Mesenchymal stem cell (in vitro differentiated cells and primary cell): ENCODE measurements around the gene DEUP1.
A peak's percentile ranks its signal among the peaks of the same experiment; 100 is the strongest.

Experiments
- DNase-seq: peaks from one replicate; pipeline ENCODE4 v3.0.0-alpha.2; 2013
- H2AFZ ChIP-seq: one replicate; pipeline ENCODE4 v1.6.1; 2013; ENCODE audit warnings: low read depth, mild to moderate bottlenecking, control low read depth, inconsistent platforms, low read length, moderate library complexity
- H2AK5ac ChIP-seq: 2 replicates; pipeline ENCODE4 v1.6.1; 2013; ENCODE audit warnings: low read length, moderate library complexity, mild to moderate bottlenecking, inconsistent platforms; ENCODE audit not compliant: severe bottlenecking
- H2BK120ac ChIP-seq: one replicate; pipeline ENCODE4 v1.6.1; 2013; ENCODE audit warnings: low read depth, mild to moderate bottlenecking, inconsistent platforms, low read length, moderate library complexity
- H2BK12ac ChIP-seq, 2 experiments: one replicate each; pipeline ENCODE4 v1.6.1; 2013; ENCODE audit warnings: inconsistent platforms in 2 of 2, low read length in 2 of 2, mild to moderate bottlenecking in 2 of 2, moderate library complexity in 2 of 2, control low read depth in 1 of 2
- H2BK15ac ChIP-seq: one replicate; pipeline ENCODE4 v1.6.1; 2013; ENCODE audit warnings: mild to moderate bottlenecking, low read depth, inconsistent platforms; ENCODE audit not compliant: poor library complexity, severe bottlenecking
- H2BK5ac ChIP-seq: 2 replicates; pipeline ENCODE4 v1.6.1; 2013; ENCODE audit warnings: low read depth, mild to moderate bottlenecking, low read length, control low read depth, inconsistent platforms; ENCODE audit not compliant: poor library complexity, severe bottlenecking
- H3K14ac ChIP-seq, 2 experiments: one replicate each; pipeline ENCODE4 v1.6.1; 2013; ENCODE audit warnings: inconsistent platforms in 2 of 2, low read length in 2 of 2, control low read depth in 1 of 2, mild to moderate bottlenecking in 1 of 2, moderate library complexity in 1 of 2
- H3K18ac ChIP-seq, 2 experiments: one replicate each; pipeline ENCODE4 v1.6.1; 2013; ENCODE audit warnings: inconsistent platforms in 2 of 2, low read length in 2 of 2, control low read depth in 1 of 2, low read depth in 1 of 2, mild to moderate bottlenecking in 1 of 2
- H3K23ac ChIP-seq, 2 experiments: one replicate each; pipeline ENCODE4 v1.6.1; 2013; ENCODE audit warnings: inconsistent platforms in 2 of 2, low read length in 2 of 2, mild to moderate bottlenecking in 2 of 2, moderate library complexity in 2 of 2, control low read depth in 1 of 2
- H3K27ac ChIP-seq: 2 replicates; pipeline ENCODE4 v1.5.1; 2013; ENCODE audit warnings: mild to moderate bottlenecking, moderate library complexity, low read length, control low read depth, inconsistent platforms; ENCODE audit not compliant: poor library complexity, severe bottlenecking
- H3K27me3 ChIP-seq, 2 experiments: 2 replicates each; pipeline versions ENCODE4 v1.6.1 to v1.7.0; 2013; ENCODE audit warnings: low read length in 2 of 2, mild to moderate bottlenecking in 2 of 2, moderate library complexity in 2 of 2, control low read depth in 1 of 2, inconsistent platforms in 1 of 2; ENCODE audit not compliant: control insufficient read depth in 1 of 2, insufficient read depth in 1 of 2
- H3K36me3 ChIP-seq, 2 experiments: 2 replicates each; pipeline versions ENCODE4 v1.6.1 to v1.7.0; 2013; ENCODE audit warnings: low read length in 2 of 2, control low read depth in 1 of 2, inconsistent platforms in 1 of 2, low read depth in 1 of 2, mild to moderate bottlenecking in 1 of 2; ENCODE audit not compliant: insufficient read depth in 2 of 2, control insufficient read depth in 1 of 2
- H3K4ac ChIP-seq, 2 experiments: one replicate each; pipeline ENCODE4 v1.6.1; 2013; ENCODE audit warnings: inconsistent platforms in 2 of 2, low read length in 2 of 2, mild to moderate bottlenecking in 2 of 2, moderate library complexity in 2 of 2, control low read depth in 1 of 2, low read depth in 1 of 2
- H3K4me1 ChIP-seq: 2 replicates; pipeline ENCODE4 v1.6.1; 2013; ENCODE audit warnings: low read depth, low read length, control low read depth; ENCODE audit not compliant: control insufficient read depth, insufficient read depth
- H3K4me2 ChIP-seq: 2 replicates; pipeline ENCODE4 v1.6.1; 2013; ENCODE audit warnings: low read length, mild to moderate bottlenecking, inconsistent platforms; ENCODE audit not compliant: poor library complexity, severe bottlenecking
- H3K4me3 ChIP-seq, 2 experiments: 2 replicates each; pipeline versions ENCODE4 v1.5.1 to v1.7.0; 2013; ENCODE audit warnings: low read length in 2 of 2, mild to moderate bottlenecking in 2 of 2, control low read depth in 1 of 2, low read depth in 1 of 2; ENCODE audit not compliant: insufficient read depth in 1 of 2
- H3K79me1 ChIP-seq: replicated peaks from 2 replicates; pipeline ENCODE4 v1.6.1; 2013; ENCODE audit warnings: mild to moderate bottlenecking, control low read depth, low read length, inconsistent platforms; ENCODE audit not compliant: poor library complexity, severe bottlenecking
- H3K9ac ChIP-seq: 2 replicates; pipeline ENCODE4 v1.7.0; 2013; ENCODE audit warnings: mild to moderate bottlenecking, low read length, moderate library complexity
- H3K9me3 ChIP-seq: 2 replicates; pipeline ENCODE4 v1.7.0; 2013; ENCODE audit warnings: mild to moderate bottlenecking, low read length; ENCODE audit not compliant: control insufficient read depth
- H4K8ac ChIP-seq: one replicate; pipeline ENCODE4 v1.6.1; 2013; ENCODE audit warnings: inconsistent platforms, mild to moderate bottlenecking, low read length, moderate library complexity
- H4K91ac ChIP-seq: one replicate; pipeline ENCODE4 v1.6.1; 2013; ENCODE audit warnings: mild to moderate bottlenecking, low read length, inconsistent platforms
- WGBS: methylation state at CpG from one replicate; pipeline ENCODE4 v1.1.7; 2013; ENCODE audit warnings: mixed read lengths; 5-methylcytosine and 5-hydroxymethylcytosine counted together

Gene DEUP1

DNA sequence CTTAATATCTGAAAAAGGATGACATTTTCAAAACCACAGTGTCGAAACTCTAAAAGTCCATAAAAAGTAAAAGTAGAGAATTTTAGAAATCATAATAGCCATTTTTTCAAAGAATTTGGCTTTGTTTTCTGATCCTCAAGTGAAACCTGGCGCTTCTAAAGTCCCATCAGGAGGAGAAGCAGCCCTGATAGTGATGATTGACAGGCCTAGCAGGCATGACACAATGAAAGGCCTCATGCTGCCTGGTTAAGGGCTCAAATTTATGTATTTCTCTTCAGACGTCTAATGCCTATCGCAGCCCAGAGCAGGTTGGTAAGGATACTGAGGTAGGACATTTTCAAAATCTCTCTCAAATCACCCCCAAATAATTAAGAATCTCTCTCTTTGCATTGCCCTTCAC lies 3.9 kb upstream of the DEUP1 start:
- no peak overlapping the region for H3K4me3 ChIP-seq
- no peak overlapping the region for H4K91ac ChIP-seq
- 90% methylated on average over 3 of the region's 4 CpGs for WGBS
- H2BK120ac ChIP-seq: no peak overlapping the region
- no peaks in the 10 kb centered on the region for H3K9me3 ChIP-seq
- H2BK12ac ChIP-seq: no peak overlapping the region
- H3K4ac ChIP-seq: no peak overlapping the region
- no peak overlapping the region for H3K27ac ChIP-seq
- no peak overlapping the region for H4K8ac ChIP-seq
- peaks cover 9% of the 10 kb centered on the region for H3K4me1 ChIP-seq
- H2AK5ac ChIP-seq: no peak overlapping the region
- no peak overlapping the region for H2BK5ac ChIP-seq
- no peaks in the 10 kb centered on the region for H3K36me3 ChIP-seq
- no peak overlapping the region for H3K4me2 ChIP-seq
- H3K14ac ChIP-seq: no peak overlapping the region
- no peak overlapping the region for H3K23ac ChIP-seq
- H3K79me1 ChIP-seq: no peaks in the 10 kb centered on the region
- no peak overlapping the region for H2AFZ ChIP-seq
- H3K27me3 ChIP-seq: peaks cover 5 to 17% of the 10 kb centered on the region in 2 experiments
- H3K18ac ChIP-seq: no peak overlapping the region
- H2BK15ac ChIP-seq: no peak overlapping the region
- no peak for DNase-seq
- H3K9ac ChIP-seq: no peak overlapping the region

DNA sequence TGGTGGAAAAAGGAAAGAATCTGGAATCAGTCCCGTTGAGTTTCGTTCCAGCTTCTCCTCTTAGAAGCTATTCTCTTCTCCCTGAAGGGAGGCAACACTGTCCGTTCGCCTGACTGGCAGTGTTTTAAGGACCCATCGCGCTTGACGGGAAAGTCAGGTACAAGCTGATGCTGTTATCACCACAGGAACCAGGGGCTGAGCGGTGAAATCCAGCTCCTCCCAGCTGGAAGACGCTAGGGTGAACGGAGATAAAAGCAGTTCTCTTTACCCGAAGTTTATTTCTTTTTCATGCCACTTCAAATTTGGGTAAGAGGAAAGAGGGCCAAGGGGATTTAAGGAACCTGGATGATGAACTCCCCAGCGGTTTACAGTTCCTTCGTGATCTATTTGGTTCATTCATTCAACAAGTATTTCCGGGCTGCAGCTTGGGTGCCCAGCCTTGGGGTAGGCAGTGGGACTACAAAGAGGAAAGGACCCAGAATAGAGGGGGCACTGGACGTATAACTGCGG lies 551 bp upstream of the DEUP1 start:
- Histone ChIP-seq H2BK120ac (no peak overlapping the region), H2BK12ac (no peak overlapping the region), H3K9me3 (no peaks in the 10 kb centered on the region), H2BK15ac (peak overlapping the region; percentile 83), H3K9ac (peak overlapping the region; percentile 58), H3K4me2 (peak overlapping the region; percentile 56), H3K23ac (no peak overlapping the region), H4K91ac (no peak overlapping the region), H3K27ac (no peak overlapping the region), H3K79me1 (no peaks in the 10 kb centered on the region), H3K18ac (no peak overlapping the region), H3K36me3 (no peaks in the 10 kb centered on the region), H2AFZ (peak overlapping the region; percentile 72), H3K4me1 (peaks cover 9% of the 10 kb centered on the region), H2AK5ac (no peak overlapping the region), H3K4ac (no peak overlapping the region), H2BK5ac (no peak overlapping the region), H3K4me3 (peak overlapping the region; percentile 64 to 70), H3K27me3 (peaks cover 5 to 26% of the 10 kb centered on the region in 2 experiments), H3K14ac (no peak overlapping the region), H4K8ac (no peak overlapping the region)
- WGBS: 13% methylated on average over 12 of the region's 16 CpGs
- peak; percentile 2 for DNase-seq

DNA sequence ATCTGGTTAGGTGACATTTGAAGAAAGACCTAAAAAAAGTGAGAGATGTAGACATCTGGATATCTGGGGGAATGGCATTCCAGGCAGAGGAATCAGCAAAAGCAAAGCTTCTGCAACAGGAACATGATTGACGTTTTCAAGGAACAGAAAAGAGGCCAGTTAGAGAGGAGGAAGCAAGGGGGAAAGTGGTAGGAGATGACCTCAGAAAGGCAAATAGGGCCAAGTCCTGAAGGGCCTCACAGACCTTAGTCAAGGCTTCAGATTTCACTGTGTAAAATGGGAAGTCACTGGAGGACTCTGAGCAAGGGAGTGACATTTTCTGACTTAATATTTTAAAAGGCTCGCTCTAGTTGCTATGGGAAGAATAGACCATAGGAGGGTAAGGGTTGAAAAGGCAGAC lies 9.7 kb downstream of the DEUP1 start:
- no peak overlapping the region for H3K4me3 ChIP-seq
- no peaks in the 10 kb centered on the region for H3K9me3 ChIP-seq
- no peaks in the 10 kb centered on the region for H3K27me3 ChIP-seq
- no peak overlapping the region for H2BK15ac ChIP-seq
- no peak overlapping the region for H3K9ac ChIP-seq
- no peak for DNase-seq
- H3K4ac ChIP-seq: no peak overlapping the region
- no peak overlapping the region for H2BK120ac ChIP-seq
- no peaks in the 10 kb centered on the region for H3K4me1 ChIP-seq
- H3K14ac ChIP-seq: no peak overlapping the region
- no peak overlapping the region for H2AFZ ChIP-seq
- no peak overlapping the region for H2BK5ac ChIP-seq
- H2BK12ac ChIP-seq: no peak overlapping the region
- H3K23ac ChIP-seq: no peak overlapping the region
- 71% methylated on average over 2 of the region's 2 CpGs for WGBS
- no peak overlapping the region for H4K8ac ChIP-seq
- H3K4me2 ChIP-seq: no peak overlapping the region
- no peaks in the 10 kb centered on the region for H3K36me3 ChIP-seq
- H3K27ac ChIP-seq: no peak overlapping the region
- no peak overlapping the region for H3K18ac ChIP-seq
- H3K79me1 ChIP-seq: no peaks in the 10 kb centered on the region
- no peak overlapping the region for H2AK5ac ChIP-seq
- no peak overlapping the region for H4K91ac ChIP-seq

DNA sequence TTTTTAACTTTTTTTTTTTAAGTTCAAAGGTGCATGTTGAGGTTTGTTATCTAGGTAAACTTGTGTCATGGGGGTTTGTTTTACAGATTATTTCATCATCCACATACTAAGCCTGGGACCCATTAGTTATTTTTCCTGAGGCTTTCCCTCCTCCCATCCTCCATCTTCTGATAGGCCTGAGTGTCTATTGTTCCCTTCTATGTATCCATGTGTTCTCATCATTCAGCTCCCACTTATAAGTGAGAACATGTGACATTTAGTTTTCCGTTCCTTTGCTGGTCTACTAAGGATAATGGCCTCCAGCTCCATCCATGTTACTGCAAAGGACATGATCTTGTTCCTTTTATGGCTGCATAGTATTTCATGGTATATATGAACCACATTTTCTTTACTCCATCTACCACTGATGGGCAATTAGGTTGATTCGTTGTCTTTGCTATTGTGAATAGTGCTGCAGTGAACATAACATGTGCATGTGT lies 14.4 kb downstream of the DEUP1 start:
- no peak overlapping the region for H3K4me3 ChIP-seq
- H3K23ac ChIP-seq: no peak overlapping the region
- H3K9ac ChIP-seq: no peak overlapping the region
- no peak overlapping the region for H2AFZ ChIP-seq
- H3K18ac ChIP-seq: no peak overlapping the region
- no peak overlapping the region for H3K14ac ChIP-seq
- no peak for DNase-seq
- no peak overlapping the region for H4K91ac ChIP-seq
- 85% methylated on average over 2 of the region's 2 CpGs for WGBS
- H4K8ac ChIP-seq: no peak overlapping the region
- no peak overlapping the region for H2AK5ac ChIP-seq
- no peak overlapping the region for H2BK12ac ChIP-seq
- H3K9me3 ChIP-seq: no peaks in the 10 kb centered on the region
- H3K36me3 ChIP-seq: no peaks in the 10 kb centered on the region
- no peak overlapping the region for H2BK15ac ChIP-seq
- H3K4me2 ChIP-seq: no peak overlapping the region
- H3K4ac ChIP-seq: no peak overlapping the region
- no peaks in the 10 kb centered on the region for H3K79me1 ChIP-seq
- no peak overlapping the region for H2BK5ac ChIP-seq
- no peaks in the 10 kb centered on the region for H3K4me1 ChIP-seq
- H2BK120ac ChIP-seq: no peak overlapping the region
- H3K27me3 ChIP-seq: no peaks in the 10 kb centered on the region
- no peak overlapping the region for H3K27ac ChIP-seq
